Body of pancreas (tissue), 4 donors: Measurements from ENCODE around the gene AGPAT3. TPM values are rescaled to one million over a fixed set of nuclear protein-coding genes. Genes with fewer than 3 reads are reported as not detected.

Experiments used
- ATAC-seq: fragments of 150-250 bp; one replicate; pipeline ENCODE4 v1.9.1; 2016
- DNase-seq, 4 donors: peaks; one replicate each; pipeline ENCODE4 v3.0.0-alpha.2; 2019
- H3K27ac ChIP-seq, 4 donors: fragments of 200-600 bp; sonication (generic); 1 replicate in 3 of 4; 2 replicates in 1 of 4; pipeline versions ENCODE4 v1.5.1 to v1.6.1; 2016 to 2019; ENCODE audit warnings: mild to moderate bottlenecking in 1 of 4, mixed read lengths in 1 of 4, moderate library complexity in 1 of 4
- H3K27me3 ChIP-seq, 2 donors: fragments of 200-600 bp; sonication (generic); one replicate each; pipeline ENCODE4 v1.6.0; 2016; ENCODE audit warnings: mild to moderate bottlenecking in 1 of 2
- H3K36me3 ChIP-seq, 2 donors: fragments of 200-600 bp; sonication (generic); replicated peaks in 1 of 2; 2 replicates each; pipeline ENCODE4 v1.5.1; 2016; ENCODE audit warnings: low read depth in 2 of 2; ENCODE audit not compliant: insufficient read depth in 1 of 2
- H3K4me1 ChIP-seq: fragments of 200-600 bp; sonication (generic); one replicate; pipeline ENCODE4 v1.6.0; 2016
- H3K4me3 ChIP-seq, 2 donors: fragments of 200-600 bp; sonication (generic); 1 replicate in 1 of 2; 2 replicates in 1 of 2; pipeline ENCODE4 v1.5.1; 2016 to 2019
- H3K9me3 ChIP-seq, 3 donors: fragments of 200-600 bp; sonication (generic); 1 replicate in 2 of 3; 2 replicates in 1 of 3; pipeline ENCODE4 v1.5.1; 2016
- POLR2A ChIP-seq, 3 donors: fragments of 450-650 bp; IDR thresholded peaks; one replicate each; pipeline ENCODE4 v1.6.1; 2016; ENCODE audit warnings: antibody characterized with exemption in 3 of 3, mild to moderate bottlenecking in 2 of 3
- WGBS, 2 donors: methylation state at CpG; one replicate each; pipeline ENCODE4 v1.1.5; 2017; 5-methylcytosine and 5-hydroxymethylcytosine counted together
- intact Hi-C: fragments of 100-400 bp; cut with DNase I; formaldehyde crosslinking; loops from one replicate; pipeline ENCODE4 v1.15.1; 2023
- total RNA-seq, 2 donors: library from RNA; depleted of rRNA; stranded (reverse); fragments of >200 nt; gene quantifications; one replicate each; pipeline ENCODE4 v1.1.0, GENCODE V29; 2016
- TF ChIP-seq, protein P1 (sequence below), 7 experiments: fragments of 450-650 bp in 4 of 7; fragments of 200-600 bp in 3 of 7; sonication (generic) in 3 of 7; IDR thresholded peaks; one replicate each; pipeline ENCODE4 v1.5.1; 2016 to 2019; ENCODE audit warnings: antibody characterized with exemption in 7 of 7

Gene AGPAT3
- total RNA-seq, 2 donors from 2014 or later: 21.8 to 39.2 TPM

DNA sequence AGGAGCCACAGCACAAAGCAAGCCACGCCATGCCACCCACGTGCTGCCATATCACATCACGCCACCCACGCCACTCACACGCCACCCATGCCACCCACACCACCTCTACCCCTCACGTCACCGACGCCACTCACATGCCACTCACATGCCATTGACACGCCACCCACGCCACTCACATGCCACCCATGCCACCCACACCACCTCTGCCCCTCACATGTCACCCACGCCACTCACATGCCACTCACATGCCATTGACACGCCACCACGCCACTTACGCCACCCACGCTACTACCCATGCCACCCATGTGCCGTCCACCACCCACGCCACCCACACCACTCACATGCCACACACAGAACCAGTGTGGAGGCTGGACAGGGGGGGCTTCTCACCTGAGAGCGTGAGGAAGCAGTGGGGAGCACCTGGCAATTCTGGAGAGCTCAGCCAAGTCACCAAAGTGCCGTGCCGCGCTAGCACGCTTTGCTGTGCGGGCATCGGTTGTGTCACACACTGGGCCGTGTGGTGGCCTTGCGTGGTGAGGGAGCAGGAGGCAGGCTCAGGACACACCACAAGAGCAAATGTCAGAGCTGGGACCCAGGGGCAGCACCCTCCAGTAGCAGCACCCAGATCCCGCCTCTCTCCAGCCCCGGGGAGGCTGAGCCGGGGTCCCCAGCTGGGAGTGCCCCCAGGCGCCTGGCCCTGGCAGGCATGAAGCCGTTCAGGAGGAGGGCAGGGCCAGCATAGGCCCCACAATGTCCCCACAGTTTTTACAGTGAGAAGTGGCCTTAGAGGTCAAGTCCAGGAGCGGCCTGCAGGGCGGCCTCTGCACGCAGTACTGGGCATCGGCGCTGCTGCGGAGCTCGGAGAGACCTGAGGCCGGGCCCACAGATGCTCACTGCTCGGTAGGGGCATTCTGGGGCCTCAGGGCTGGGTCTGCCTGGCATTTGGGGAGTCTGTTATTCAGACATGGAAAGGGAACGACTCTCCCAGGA, 70.0 kb downstream of the AGPAT3 start:
- intact Hi-C loops: no loop called here
- Histone ChIP-seq H3K4me3 (no peak overlapping the region), H3K27me3 (no peaks in the 10 kb centered on the region), H3K4me1 (peaks cover 13% of the 10 kb centered on the region), H3K36me3 (no peaks in the 10 kb centered on the region), H3K9me3 (no peaks in the 10 kb centered on the region), H3K27ac (no peak overlapping the region)
- WGBS, 2 donors: 92 to 95% methylated on average over 26 to 40 of the region's 41 CpGs
- ATAC-seq (no peak), DNase-seq (no peak)
- no peak for TF ChIP-seq POLR2A (IDR thresholded peaks at IDR 0.05)
- TF ChIP-seq, protein P1, sequence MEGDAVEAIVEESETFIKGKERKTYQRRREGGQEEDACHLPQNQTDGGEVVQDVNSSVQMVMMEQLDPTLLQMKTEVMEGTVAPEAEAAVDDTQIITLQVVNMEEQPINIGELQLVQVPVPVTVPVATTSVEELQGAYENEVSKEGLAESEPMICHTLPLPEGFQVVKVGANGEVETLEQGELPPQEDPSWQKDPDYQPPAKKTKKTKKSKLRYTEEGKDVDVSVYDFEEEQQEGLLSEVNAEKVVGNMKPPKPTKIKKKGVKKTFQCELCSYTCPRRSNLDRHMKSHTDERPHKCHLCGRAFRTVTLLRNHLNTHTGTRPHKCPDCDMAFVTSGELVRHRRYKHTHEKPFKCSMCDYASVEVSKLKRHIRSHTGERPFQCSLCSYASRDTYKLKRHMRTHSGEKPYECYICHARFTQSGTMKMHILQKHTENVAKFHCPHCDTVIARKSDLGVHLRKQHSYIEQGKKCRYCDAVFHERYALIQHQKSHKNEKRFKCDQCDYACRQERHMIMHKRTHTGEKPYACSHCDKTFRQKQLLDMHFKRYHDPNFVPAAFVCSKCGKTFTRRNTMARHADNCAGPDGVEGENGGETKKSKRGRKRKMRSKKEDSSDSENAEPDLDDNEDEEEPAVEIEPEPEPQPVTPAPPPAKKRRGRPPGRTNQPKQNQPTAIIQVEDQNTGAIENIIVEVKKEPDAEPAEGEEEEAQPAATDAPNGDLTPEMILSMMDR (IDR thresholded peaks at IDR 0.05): no peak

DNA sequence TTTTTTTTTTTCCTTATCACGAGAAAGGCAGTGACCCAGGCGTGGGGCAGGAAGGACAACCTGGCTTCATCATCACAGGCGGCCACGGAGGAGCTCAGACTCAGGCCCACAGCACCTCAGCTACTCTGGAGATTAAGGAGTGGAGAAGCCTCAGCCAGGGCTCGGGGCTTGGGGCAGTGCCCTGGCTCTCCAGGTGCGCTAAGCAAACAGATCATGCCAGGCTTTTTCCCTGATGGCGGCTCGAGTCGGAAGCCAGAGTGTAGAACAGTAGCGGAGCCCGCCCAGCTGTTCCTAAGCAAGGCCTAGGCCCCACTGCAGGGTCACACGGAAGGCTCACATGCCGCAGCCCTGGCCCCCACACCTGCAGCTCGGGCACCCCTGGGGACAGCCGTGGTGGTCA, 70.7 kb downstream of the AGPAT3 start:
- ATAC-seq (no peak), DNase-seq (no peak)
- Histone ChIP-seq H3K27me3 (no peaks in the 10 kb centered on the region), H3K4me1 (peaks cover 13% of the 10 kb centered on the region), H3K36me3 (no peaks in the 10 kb centered on the region), H3K9me3 (no peaks in the 10 kb centered on the region), H3K4me3 (no peak overlapping the region), H3K27ac (no peak overlapping the region)
- no peak for TF ChIP-seq POLR2A (IDR thresholded peaks at IDR 0.05)
- TF ChIP-seq, protein P1 (IDR thresholded peaks at IDR 0.05): no peak
- intact Hi-C loops: no loop called here
- WGBS, 2 donors: 65 to 79% methylated on average over 4 to 15 of the region's 15 CpGs

DNA sequence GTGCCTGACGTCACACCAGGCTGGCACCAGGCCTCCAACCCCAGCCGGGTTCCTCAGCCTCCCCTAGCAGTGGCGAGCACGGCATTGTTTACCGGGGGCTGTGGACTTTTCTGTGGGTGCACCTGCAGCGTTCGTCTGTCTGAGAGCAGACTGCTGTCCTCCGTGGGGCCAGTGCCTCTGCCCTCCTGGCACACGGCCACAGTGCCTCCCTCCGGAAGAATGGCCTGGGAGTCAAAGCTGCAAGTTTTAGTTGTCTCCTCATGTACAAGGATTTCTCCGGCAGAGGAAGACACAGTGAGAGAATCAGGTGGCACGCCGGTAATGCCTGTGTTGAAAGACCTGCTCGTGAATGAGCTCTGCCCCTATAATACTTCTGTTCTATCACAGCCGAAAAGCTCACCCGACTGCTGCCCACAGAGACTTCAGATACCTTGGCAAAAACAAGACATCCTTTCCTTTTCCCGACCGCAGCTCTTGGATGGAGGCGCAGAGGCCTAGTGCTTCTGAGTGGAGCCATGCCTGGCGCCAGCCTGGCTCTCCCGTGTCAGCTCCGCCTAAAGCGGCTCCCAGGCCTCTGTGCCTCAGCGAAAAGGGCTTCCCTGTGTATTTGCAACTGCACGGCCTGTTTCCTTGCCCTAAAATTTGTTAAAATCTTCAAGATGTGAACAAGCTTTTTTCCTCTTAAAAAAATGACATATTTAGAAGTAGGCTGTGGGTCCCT, 71.4 kb downstream of the AGPAT3 start:
- intact Hi-C loops: no loop called here
- TF ChIP-seq, protein P1 (IDR thresholded peaks at IDR 0.05): no peak
- no peak for TF ChIP-seq POLR2A (IDR thresholded peaks at IDR 0.05)
- WGBS, 2 donors: 86 to 97% methylated on average over 19 to 22 of the region's 25 CpGs
- H3K27me3 ChIP-seq: no peaks in the 10 kb centered on the region
- ATAC-seq (no peak), DNase-seq (no peak)
- H3K27ac ChIP-seq: no peak overlapping the region
- no peaks in the 10 kb centered on the region for H3K36me3 ChIP-seq
- H3K9me3 ChIP-seq: no peaks in the 10 kb centered on the region
- H3K4me3 ChIP-seq: no peak overlapping the region
- peaks cover 13% of the 10 kb centered on the region for H3K4me1 ChIP-seq

DNA sequence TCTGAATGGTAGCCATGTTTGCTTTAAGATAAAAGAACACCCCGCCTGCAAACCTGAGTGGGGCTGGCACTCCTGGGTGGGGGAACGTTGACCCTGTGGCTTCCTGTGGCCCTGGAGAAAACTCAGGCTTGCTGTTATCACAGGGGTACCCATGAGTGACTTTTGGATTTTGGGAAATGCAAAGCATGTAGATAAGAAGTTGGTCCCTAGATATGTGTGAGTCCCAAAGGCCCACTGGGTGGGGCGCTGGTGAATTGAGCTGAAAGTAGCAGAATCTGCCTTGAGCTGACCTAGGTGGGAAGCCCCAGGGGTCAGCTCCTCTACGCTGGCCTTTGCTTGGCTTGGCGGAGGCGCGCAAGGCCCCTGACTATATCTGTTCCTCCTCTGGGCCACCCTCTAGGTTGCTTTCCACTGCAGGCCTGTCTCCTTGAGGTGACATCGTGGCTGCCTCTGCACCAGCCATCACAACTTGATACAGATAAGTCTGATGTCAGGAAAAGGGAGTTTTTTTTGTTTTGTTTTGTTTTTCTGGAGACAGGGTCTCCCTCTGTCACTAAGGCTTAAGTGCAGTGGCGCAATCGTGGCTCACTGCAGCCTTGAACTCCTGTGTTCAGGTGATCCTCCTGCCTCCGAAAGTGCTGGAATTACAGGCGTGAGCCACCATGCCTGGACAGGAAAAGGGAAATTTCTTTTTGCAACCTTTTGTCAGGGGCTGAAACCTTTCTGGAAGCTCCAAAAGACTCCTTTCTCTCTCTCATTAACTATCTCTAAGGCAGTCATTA, 72.2 kb downstream of the AGPAT3 start:
- Histone ChIP-seq H3K27ac (no peak overlapping the region), H3K36me3 (no peaks in the 10 kb centered on the region), H3K9me3 (no peaks in the 10 kb centered on the region), H3K4me1 (peaks cover 13% of the 10 kb centered on the region), H3K27me3 (no peaks in the 10 kb centered on the region), H3K4me3 (no peak overlapping the region)
- no peak for DNase-seq
- WGBS, 2 donors: 89% methylated on average over 10 to 12 of the region's 12 CpGs
- no peak for ATAC-seq
- TF ChIP-seq, protein P1 (IDR thresholded peaks at IDR 0.05): no peak
- no peak for TF ChIP-seq POLR2A (IDR thresholded peaks at IDR 0.05)
- intact Hi-C loops: no loop called here
